A172 (cell line): ENCODE results near the gene TP73. TPM values are rescaled to one million over a fixed set of nuclear protein-coding genes. Genes with fewer than 3 reads are reported as not detected.
"Not testable (repeated sequence)": the region's sequence is repeated elsewhere in the genome, so short reads cannot be mapped to it uniquely, and the experiment has no call there.

Experiments used
- DNase-seq: peaks from one replicate; pipeline ENCODE4 v3.0.0-alpha.2; 2015; ENCODE audit warnings: low spot score
- total RNA-seq: library from RNA; depleted of rRNA; stranded (reverse); fragments of >200 nt; shearing (Covaris generic); gene quantifications from 2 replicates; pipeline ENCODE4 v1.2.3, GENCODE V29; 2014

TP73 gene
- total RNA-seq, 1 experiment from 2014 or later = 4.7 TPM

DNA sequence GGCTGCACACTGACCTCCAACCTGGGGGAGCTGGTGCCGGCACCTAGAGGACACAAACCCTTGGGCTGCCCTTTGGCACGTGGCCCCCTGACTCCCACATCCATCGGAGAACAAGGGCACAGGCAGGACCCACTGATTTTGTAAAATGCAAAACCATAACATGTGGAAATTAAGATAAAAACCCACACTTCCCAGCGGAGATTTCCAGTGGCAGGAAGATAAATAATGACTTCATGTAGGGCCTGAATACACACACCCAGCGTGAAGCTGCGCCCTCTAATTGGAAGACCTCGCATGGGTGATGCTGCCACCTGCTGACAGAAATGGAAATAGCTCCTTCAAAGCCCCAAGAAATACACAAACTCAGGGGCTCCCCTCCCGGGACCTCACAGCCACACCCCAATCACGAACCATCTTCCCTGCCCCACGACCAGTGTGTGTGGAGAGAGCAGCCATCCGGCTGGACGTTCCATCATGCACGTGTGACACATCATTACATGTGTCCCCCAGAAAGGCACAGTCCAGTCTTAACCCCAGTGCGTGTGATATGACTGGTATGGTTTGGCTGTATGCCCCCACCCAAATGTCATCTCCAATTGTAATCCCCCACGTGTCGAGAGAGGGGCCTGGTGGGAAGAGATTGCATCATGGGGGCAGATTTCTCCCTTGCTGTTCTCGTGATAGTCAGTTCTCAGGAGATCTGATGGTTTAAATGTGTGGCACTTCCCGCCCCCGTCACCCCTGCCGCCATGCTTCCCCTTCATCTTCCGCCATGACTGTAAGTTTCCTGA lies 33.2 kb upstream of the TP73 start:
- peak; percentile 38 for DNase-seq

DNA sequence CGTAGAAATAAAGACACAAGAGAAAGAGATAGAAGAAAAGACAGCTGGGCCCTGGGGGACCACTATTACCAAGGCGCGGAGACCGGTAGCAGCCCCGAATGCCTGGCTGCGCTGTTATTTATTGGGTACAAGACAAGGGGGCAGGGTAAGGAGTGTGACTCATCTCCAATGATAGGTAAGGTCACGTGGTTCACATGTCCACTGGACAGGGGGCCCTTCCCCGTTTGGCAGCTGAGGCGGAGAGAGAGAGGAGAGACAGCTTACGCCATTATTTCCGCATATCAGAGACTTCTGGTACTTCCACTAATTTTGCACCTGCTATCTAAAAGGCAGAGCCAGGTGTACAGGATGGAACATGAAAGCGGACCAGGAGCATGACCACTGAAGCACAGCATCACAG lies 31.6 kb upstream of the TP73 start:
- no peak for DNase-seq

DNA sequence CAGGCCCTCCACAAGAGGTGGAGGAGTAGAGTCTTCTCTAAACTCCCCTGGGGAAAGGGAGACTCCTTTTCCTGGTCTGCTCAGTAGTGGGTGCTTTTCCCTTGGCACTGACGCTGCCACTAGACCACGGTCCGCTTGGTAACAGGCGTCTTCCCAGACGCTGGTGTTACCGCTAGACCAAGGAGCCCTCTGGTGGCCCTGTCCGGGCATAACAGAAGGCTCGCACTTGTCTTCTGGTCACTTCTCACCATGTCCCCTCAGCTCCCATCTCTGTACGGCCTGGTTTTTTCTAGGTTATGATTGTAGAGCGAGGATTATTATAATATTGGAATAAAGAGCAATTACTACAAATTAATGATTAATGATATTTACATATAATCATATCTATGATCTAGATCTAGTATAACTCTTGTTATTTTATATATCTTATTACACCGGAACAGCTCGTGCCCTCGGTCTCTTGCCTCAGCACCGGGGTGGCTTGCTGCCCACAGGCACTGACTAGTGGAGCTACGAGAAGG lies 31.1 kb upstream of the TP73 start:
- DNase-seq = peak; percentile 39

DNA sequence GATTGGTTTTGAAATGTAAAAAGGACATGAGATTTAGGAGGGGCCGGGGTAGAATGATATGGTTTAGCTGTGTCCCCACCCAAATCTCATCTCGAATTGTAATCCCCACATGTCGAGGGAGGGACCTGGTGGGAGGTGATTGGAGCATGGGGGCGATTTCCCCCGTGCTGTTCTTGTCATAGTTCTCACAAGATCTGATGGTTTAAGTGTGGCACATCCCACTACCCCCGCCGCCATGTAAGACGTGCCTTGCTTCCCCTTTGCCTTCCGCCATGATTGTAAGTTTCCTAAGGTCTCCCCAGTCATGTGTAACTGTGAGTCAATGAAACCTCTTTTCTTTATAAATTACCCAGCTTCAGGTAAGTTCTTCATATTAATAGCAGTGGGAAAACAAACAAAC lies 30.2 kb upstream of the TP73 start:
- not testable (repeated sequence) for DNase-seq

DNA sequence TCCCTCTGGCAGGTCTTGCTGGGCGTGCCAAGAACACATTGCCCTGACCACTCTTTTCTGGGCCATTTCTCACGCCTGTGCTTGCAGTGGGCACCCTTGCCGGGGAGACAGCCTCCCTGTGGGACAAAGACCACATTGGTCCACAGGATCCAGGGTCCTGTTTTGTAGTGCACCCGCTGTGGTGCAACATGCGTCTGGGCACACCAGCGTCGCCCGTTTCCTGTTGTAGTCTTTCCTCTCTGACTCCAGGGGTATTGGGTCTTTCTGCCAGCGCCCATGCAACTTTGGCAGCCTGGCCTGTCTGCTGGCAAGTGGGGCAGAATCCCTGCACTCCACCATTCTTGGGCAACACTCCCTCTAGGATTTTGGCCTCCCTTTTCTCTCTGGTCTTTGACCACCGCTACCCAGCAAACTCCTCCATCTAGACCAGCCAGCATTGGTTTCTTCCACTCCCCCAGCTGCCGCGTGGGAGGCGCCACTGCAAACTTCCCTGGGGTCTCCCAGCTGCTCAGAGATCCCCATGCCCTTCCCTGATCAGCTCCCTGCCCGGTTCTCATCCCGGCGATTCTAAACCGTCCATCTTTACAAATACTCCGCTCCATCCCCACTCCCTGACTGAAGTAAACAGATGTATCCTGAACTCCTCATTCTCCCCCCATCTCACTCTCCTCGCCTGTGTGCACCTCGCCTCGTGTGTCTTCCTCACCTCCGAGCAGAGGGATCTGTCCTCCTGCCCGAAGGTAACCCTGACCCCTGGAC lies 28.7 kb upstream of the TP73 start:
- no peak for DNase-seq

DNA sequence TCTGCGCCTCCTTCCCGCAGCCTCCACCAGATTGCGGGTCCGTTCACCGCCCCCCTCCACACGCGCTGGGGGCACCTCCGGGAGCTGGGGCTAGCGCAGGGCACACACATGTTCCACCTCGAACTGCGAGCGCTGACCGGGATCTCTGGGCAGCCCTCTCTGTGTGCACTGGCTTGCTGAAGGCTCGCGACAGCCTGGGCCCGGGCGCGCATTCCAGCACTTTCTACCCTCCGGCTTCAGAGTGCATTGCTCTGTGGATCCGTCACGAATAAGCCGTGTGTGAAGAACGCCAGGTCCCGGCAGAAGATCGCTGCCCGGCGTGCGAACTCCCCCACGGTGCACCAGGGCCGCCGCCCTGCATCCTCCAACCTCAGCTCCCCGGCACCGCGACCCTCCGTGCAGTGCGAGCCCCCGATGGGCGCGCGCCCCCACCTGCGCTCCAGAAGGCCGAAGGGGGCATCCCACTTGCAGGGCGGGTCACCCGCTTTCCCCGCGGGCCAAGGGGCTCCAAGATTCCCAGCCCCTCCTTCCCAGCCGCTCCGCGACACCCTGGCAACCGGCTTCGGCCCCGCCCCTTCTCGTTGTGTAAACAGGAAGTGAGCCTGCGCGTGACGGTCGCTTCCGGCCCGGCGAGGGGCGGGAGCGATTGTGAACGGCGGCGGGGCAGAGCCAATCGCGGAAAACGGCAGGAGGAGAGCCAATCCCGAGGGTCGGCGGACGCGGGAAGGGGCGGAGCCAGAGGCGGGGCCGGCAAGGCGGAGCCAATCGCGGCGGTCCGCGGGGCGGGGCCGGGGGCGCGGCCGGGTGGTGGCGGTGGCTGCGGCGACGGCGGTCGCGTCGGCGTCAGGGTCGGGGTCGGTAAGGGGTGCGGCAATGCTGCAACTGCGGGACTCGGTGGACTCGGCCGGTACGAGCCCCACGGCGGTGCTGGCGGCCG lies 27.8 kb upstream of the TP73 start, which contains the start of gene TPRG1L:
TPRG1L (plus strand) TSS at position 816 of the 937 bp plus-strand sequence; CDS start at position 874, 58 bp downstream.
- DNase-seq = peak; percentile 80

DNA sequence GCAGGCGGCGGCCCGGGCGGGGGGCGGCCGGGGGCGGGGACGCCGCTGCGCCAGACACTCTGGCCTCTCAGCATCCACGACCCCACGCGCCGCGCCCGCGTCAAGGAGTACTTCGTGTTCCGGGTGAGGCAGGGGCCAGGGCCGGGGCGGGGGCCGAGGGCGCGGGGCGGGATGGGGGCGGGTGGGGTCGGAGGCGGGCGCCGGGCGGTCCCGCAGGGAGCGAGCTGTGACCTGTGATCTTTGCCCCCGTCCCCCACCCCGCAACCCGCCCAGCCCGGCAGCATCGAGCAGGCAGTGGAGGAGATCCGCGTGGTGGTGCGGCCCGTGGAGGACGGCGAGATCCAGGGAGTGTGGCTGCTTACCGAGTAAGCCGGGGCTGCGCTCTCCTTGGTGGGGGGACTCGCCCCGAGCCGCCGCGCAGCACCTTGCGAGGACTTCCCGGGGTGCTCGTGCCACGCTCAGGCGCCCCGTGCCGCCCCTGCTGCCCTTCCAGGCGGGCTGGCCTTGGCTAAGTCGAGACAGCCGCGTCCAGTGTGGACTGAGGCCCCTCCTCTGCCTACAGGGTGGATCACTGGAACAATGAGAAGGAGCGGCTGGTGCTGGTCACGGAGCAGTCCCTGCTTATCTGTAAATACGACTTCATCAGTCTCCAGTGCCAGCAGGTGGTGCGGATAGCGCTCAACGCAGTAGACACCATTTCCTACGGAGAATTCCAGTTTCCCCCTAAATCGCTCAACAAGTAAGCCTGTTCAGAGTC lies 27.0 kb upstream of the TP73 start:
- peak; percentile 44 for DNase-seq

DNA sequence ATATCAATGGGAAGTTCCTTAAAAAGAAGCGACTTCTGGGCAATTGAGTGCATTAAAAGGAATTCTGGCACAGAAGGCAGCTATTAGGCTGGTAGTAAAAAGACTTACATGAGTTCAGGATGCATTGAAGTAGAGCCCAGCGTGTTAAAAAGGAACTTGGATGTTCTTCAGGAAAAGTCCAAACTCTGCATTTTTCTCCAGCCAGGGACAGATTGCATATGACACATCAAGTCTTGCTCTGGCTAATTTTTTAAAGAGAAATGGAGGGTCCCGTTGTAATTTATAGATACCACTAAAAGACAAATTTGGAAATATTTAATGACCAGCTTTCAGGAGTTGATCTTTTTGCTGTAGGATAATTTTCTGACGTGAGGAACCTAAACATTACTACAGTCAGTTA lies 26.3 kb upstream of the TP73 start:
- no peak for DNase-seq

DNA sequence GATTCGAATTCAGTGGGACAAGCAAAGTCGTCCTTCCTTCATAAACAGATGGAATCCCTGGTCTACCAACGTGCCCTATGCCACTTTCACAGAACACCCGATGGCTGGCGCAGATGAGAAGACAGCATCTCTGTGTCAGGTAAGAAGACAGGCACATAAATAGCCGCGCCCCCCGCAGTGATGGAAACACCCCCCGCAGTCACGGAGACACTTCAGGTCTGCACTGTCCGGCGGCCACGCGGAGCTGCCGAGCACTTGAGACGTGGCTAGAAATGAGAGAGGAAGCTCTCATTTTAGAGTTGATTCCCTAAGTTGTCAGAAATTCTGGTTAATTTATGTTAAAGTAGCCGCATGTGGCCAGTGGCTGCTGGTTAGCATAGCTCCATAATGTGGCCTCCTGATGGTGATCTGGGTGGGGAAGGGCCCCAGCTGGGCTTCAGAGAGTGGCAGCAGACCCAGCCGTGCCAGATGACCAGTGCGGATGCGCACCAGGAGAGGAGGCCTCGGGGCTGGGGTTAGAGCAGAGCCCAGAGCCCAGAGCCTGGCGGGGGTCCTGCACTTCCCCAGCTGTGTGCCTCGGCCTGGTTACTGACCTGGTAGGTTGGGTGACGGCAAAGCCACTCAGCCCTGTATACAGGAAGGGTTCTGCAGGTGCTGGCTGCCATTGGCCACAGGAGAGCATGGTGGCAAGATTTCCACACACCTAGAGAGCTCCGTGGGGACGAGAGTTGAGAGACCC lies 24.6 kb upstream of the TP73 start:
- DNase-seq = no peak

DNA sequence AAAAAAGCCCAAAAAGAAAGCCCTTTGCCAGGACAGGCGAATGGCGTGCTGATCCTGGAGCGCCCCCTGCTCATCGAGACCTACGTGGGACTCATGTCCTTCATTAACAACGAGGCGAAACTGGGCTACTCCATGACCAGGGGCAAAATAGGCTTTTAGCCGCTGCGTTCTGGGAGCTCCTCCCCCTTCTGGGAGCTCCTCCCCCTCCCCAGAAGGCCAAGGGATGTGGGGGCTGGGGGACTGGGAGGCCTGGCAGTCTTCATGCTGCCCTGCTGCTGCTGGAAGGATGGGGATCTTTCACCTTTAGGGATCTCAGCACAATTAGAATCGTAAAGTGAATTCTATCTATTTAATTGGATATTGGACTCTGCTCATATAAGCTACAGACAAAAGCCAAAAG lies 23.9 kb upstream of the TP73 start:
- DNase-seq = no peak

DNA sequence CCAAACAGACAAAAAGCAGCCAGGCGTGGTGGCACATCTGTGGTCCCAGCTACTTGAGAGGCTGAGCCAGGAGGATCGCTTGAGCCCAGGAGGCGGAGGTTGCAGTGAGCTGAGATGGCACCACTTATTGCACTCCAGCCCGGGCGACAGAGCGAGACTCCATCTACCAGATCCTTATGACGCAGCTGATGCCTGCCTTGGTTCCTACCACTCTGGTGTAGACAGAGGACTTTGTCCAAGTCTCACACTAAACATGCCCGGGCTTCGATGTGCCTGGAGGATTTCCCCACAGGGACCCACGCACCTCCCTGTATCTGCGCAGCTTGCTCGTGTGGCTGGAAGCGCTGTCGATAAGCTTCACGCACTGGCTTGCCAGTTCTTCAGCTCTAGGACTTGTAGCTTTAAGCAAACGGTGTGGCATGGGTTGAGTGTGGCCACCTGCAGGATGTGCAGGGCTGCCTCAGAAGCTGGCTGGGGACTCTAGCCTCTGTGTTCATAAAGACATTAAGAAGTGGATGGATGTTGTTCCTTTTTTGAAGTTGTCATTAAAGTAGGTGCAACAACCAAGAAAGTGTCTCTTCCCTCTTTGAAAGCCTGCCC lies 22.7 kb upstream of the TP73 start:
- no peak for DNase-seq

DNA sequence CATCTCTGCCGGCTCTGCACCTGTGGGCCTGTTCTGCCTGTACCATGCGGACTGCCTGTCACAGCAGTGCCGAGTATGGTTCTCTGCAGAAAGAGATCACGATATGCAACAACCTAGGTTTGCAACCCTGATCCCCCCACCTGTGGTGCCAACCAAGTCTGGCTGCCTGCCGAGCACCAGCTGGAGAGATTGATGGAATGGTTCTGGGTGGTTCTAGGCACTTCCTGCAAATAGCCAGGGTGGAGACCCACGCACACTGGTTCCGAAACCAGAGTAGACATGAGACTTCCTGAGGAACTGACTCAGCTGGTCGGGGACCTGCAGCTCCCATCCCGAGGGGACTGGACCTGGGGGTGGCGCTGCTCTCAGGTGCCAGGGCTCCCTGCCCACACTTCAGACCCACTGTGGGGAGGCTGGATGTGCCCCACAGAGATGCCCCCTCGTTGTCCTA lies 22.1 kb upstream of the TP73 start:
- no peak for DNase-seq

DNA sequence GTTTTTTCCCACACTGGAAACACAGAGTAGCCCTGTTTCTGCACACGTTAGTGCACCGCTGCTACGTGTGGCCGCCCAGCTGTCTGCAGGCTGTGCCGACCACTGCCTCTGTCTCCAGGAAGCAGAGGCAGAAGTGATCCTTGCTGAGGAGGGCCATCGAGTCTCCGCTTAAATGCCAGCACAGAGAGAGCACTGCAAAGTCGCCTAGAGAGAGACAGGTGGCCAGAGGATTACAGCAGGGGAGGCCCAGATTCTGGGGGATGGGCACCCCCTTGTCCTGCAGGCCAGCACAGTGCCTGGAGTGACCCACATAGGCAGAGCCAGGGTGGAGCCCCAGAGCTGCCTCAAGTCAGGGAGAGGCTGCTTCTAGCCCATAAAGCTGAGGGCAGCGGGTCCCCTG lies 21.4 kb upstream of the TP73 start:
- no peak for DNase-seq

DNA sequence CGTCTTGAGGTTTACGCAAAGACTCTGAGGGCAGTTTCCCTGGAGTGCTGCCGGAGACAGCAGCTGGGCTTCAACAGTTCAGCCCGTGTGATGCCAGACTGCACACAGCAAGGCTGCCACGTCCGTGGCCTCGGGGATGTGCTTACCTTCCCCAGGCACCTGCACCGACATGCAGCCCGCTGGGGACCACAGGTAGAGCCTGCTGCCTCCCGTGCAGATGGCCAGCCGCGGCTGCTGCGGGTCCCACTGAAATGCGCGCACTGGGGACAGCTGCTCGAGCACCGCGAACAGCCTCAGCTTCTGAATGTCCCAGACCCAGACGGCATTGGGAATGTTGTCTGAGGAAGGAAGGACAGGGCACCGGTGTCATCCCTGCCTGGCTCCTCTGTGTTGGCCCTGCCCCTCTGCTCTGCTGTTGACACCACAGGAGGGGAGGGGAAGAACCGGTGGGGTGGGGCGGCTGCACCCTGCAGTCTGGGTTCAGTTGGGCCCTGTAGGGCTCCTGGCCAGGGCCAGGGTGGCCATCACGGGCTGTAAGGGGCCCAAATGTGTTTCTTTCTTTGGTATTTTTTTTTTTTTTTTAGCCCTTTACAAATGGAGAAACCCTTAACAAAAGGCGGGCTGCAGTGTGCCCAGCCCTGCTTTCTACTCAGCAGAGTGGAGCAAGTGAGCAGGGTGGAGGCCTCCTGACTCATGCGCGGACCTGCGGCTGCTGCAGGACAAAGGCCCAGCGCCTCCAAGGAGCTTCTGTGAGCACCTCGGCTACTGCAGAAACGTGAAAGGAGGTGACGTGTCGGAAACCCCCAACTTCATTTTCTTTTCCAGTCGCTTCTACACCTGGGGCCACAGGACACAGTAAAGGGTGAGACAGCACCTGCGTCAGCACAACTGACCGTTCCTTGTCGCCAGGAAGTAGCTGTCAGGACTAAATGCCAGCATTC lies 20.7 kb upstream of the TP73 start:
- no peak for DNase-seq

DNA sequence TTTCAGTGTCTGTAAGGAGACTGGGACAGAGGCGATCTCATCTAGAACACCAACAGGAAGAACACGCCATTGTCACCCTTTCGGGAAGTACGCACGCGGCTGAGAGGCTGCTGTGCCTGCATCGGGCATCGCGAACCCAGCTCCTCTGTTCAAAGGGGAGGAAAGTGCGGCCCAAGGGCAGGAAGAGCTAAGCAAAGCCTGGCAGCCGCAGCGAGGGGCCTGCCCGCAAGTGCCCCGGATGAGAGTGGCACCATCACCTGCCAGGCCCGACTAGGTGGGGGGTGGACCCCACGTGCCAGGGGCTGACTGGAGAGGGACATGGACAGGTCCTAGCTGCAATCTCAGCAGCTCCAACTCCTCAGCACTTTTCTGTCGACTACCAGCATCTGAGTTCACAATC lies 20.0 kb upstream of the TP73 start:
- no peak for DNase-seq

DNA sequence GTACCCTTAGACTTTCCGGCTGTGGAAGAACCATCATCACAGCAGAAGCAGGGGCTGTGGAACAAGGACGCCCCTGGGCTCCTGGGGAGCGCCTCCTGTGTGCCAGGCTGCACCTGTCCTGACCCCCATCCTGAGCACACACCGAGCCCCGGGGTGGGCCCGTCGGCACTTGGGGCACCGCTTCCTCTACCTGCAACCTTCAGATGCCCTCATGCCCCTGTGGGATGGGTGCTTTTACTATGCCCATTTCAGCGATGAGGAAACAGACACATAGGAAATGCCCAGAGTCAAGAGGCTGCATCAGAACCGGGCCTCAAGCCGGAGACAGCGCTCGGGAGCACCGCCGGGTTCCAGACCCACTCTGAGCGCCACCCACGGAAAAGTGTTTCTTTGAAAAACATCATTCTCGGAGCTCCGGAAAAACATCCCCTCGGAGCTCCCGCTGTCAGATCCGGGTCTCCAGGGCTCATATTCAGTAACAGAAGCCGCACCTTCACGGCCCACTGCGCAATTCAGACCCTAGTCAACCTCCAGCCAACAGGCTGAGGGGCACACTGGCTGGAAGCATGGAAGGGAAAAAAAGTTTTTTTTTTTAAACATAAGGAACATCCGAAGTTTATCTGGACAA lies 19.5 kb upstream of the TP73 start:
- no peak for DNase-seq

DNA sequence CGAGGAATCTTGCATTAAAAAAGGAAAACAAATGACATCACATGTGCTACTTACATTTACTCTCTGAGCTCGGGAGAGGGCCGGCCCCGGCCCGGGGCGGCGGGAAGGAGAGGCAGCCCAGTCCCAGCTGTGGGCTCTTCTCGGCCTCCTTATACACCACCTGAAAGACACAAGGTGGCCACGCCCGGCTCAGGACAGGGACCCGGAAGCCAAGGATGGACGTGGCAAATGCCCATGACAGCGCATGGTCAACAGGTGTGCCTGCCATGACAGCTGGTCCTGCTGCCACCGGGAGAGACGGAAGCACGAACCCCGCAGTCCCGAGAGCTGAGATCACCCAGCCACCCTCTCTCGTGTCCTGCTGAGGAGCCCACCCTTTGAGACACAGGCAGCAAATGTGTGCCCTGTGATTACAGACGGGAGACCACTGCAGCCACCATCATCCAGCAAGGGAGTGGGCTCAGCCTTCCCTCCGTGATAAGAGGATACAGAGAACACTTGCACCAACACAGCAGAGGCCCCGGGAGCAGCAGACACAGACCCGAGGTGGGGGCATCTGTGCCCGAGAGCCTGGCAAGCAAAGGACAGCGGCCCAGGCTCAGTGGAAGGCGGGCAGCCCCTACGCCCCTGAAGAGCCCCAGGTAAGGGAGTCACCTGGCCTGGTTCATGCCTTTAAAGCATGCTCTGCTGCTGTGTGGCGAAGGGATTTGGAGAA lies 18.8 kb upstream of the TP73 start:
- DNase-seq = no peak
